ENCODE results near the gene LMX1A.

Gene LMX1A

GRCh38 chr1:165381745-165382505 lies 25.4 kb upstream of the LMX1A start:
- H3K27ac Mint-ChIP-seq = no peak overlapping the region
- H3K36me3 Mint-ChIP-seq (ENCODE audit: insufficient read depth) = no peaks in the 10 kb centered on the region
- H3K27me3 Mint-ChIP-seq = peaks cover 53 to 55% of the 10 kb centered on the region in 2 donors
- DNase-seq = no peak
- H3K4me1 Mint-ChIP-seq (ENCODE audit: low read depth in 2 of 2) = peaks cover 1 to 3% of the 10 kb centered on the region in 2 donors
- no peaks in the 10 kb centered on the region for H3K9me3 Mint-ChIP-seq
- no peak for ATAC-seq (replicated peaks)
- H3K4me3 Mint-ChIP-seq = no peak overlapping the region

GRCh38 chr1:165376811-165377311 lies 20.3 kb upstream of the LMX1A start:
- peaks cover 6 to 13% of the 10 kb centered on the region in 2 donors for H3K4me1 Mint-ChIP-seq (ENCODE audit: low read depth in 2 of 2)

GRCh38 chr1:165376041-165376810 lies 19.7 kb upstream of the LMX1A start:
- Mint-ChIP-seq H3K36me3 (ENCODE audit: insufficient read depth) (no peaks in the 10 kb centered on the region), H3K27ac (no peak overlapping the region), H3K27me3 (peaks cover 68 to 72% of the 10 kb centered on the region in 2 donors), H3K4me1 (ENCODE audit: low read depth in 2 of 2) (peaks cover 6 to 13% of the 10 kb centered on the region in 2 donors), H3K9me3 (no peaks in the 10 kb centered on the region), H3K4me3 (peak overlapping the region; percentile 60 to 69)
- ATAC-seq (replicated peaks) (peak; percentile 80), DNase-seq (peak in 2 of 3 experiments; percentile 10 to 11)

More at GRCh38 chr1:165376811-165377311, 20.3 kb upstream of the LMX1A start:
- Mint-ChIP-seq H3K9me3 (no peaks in the 10 kb centered on the region), H3K27ac (no peak overlapping the region), H3K36me3 (ENCODE audit: insufficient read depth) (no peaks in the 10 kb centered on the region), H3K27me3 (peaks cover 66% of the 10 kb centered on the region in 2 donors), H3K4me3 (peak overlapping the region; percentile 60 to 69)
- no peak for DNase-seq
- ATAC-seq (replicated peaks) = peak; percentile 31

GRCh38 chr1:165375623-165376022 lies 19.1 kb upstream of the LMX1A start:
- H3K27me3 Mint-ChIP-seq = peaks cover 72 to 78% of the 10 kb centered on the region in 2 donors
- H3K4me3 Mint-ChIP-seq = peak overlapping the region in 1 of 2 donors; percentile 69
- H3K27ac Mint-ChIP-seq = no peak overlapping the region
- no peaks in the 10 kb centered on the region for H3K9me3 Mint-ChIP-seq
- ATAC-seq (replicated peaks) = no peak
- no peaks in the 10 kb centered on the region for H3K36me3 Mint-ChIP-seq (ENCODE audit: insufficient read depth)
- H3K4me1 Mint-ChIP-seq (ENCODE audit: low read depth in 2 of 2) = peaks cover 6 to 13% of the 10 kb centered on the region in 2 donors
- no peak for DNase-seq

- no peaks in the 10 kb centered on the region for H3K36me3 Mint-ChIP-seq (ENCODE audit: insufficient read depth)
- no peaks in the 10 kb centered on the region for H3K9me3 Mint-ChIP-seq
- no peak overlapping the region for H3K4me3 Mint-ChIP-seq
- peaks cover 5 to 12% of the 10 kb centered on the region in 2 donors for H3K4me1 Mint-ChIP-seq (ENCODE audit: low read depth in 2 of 2)
- peaks cover 88% of the 10 kb centered on the region in 2 donors for H3K27me3 Mint-ChIP-seq
- DNase-seq = no peak
- no peak overlapping the region for H3K27ac Mint-ChIP-seq
- ATAC-seq (replicated peaks) = no peak
Measured at GRCh38 chr1:165371588-165372225, 15.2 kb upstream of the LMX1A start.

GRCh38 chr1:165369255-165369848 lies 12.8 kb upstream of the LMX1A start:
- peaks cover 82% of the 10 kb centered on the region in 2 donors for H3K27me3 Mint-ChIP-seq
- ATAC-seq (replicated peaks) = peak; percentile 64
- H3K4me1 Mint-ChIP-seq (ENCODE audit: low read depth in 2 of 2) = peaks cover 2 to 5% of the 10 kb centered on the region in 2 donors
- peak; percentile 43 to 47 (median 44) for DNase-seq
- no peaks in the 10 kb centered on the region for H3K9me3 Mint-ChIP-seq
- H3K27ac Mint-ChIP-seq = no peak overlapping the region
- H3K36me3 Mint-ChIP-seq (ENCODE audit: insufficient read depth) = no peaks in the 10 kb centered on the region
- no peak overlapping the region for H3K4me3 Mint-ChIP-seq

GRCh38 chr1:165367375-165367993 lies 11.0 kb upstream of the LMX1A start:
- DNase-seq (peak; percentile 72 to 77 (median 73)), ATAC-seq (replicated peaks) (peak; percentile 72)
- no peak overlapping the region for H3K4me3 Mint-ChIP-seq
- no peaks in the 10 kb centered on the region for H3K36me3 Mint-ChIP-seq (ENCODE audit: insufficient read depth)
- H3K27me3 Mint-ChIP-seq = peaks cover 66 to 68% of the 10 kb centered on the region in 2 donors
- H3K9me3 Mint-ChIP-seq = no peaks in the 10 kb centered on the region
- H3K27ac Mint-ChIP-seq = no peak overlapping the region
- peaks cover 2 to 5% of the 10 kb centered on the region in 2 donors for H3K4me1 Mint-ChIP-seq (ENCODE audit: low read depth in 2 of 2)

- DNase-seq (no peak), ATAC-seq (replicated peaks) (no peak)
- Mint-ChIP-seq H3K27ac (no peak overlapping the region), H3K9me3 (no peaks in the 10 kb centered on the region), H3K27me3 (peaks cover 64 to 66% of the 10 kb centered on the region in 2 donors), H3K4me3 (no peak overlapping the region), H3K36me3 (ENCODE audit: insufficient read depth) (no peaks in the 10 kb centered on the region), H3K4me1 (ENCODE audit: low read depth in 2 of 2) (peaks cover 2 to 5% of the 10 kb centered on the region in 2 donors)
Measured at GRCh38 chr1:165365341-165365740, 8.8 kb upstream of the LMX1A start.

- ATAC-seq (replicated peaks) (no peak), DNase-seq (no peak)
- Mint-ChIP-seq H3K9me3 (no peaks in the 10 kb centered on the region), H3K4me1 (ENCODE audit: low read depth in 2 of 2) (peaks cover 2 to 5% of the 10 kb centered on the region in 2 donors), H3K4me3 (no peak overlapping the region), H3K27ac (no peak overlapping the region), H3K27me3 (peaks cover 66 to 69% of the 10 kb centered on the region in 2 donors), H3K36me3 (ENCODE audit: insufficient read depth) (no peaks in the 10 kb centered on the region)
Measured at GRCh38 chr1:165364568-165365133, 8.1 kb upstream of the LMX1A start.

- no peaks in the 10 kb centered on the region for H3K9me3 Mint-ChIP-seq
- H3K36me3 Mint-ChIP-seq (ENCODE audit: insufficient read depth) = no peaks in the 10 kb centered on the region
- H3K4me3 Mint-ChIP-seq = no peak overlapping the region
- no peak overlapping the region for H3K27ac Mint-ChIP-seq
- H3K27me3 Mint-ChIP-seq = peaks cover 78 to 96% of the 10 kb centered on the region in 2 donors
- peaks cover 9 to 17% of the 10 kb centered on the region in 2 donors for H3K4me1 Mint-ChIP-seq (ENCODE audit: low read depth in 2 of 2)
- ATAC-seq (replicated peaks) (no peak), DNase-seq (no peak)
Measured at GRCh38 chr1:165356876-165357275, 361 bp upstream of the LMX1A start.

- H3K27me3 Mint-ChIP-seq = peaks cover 78 to 94% of the 10 kb centered on the region in 2 donors
- H3K27ac Mint-ChIP-seq = no peak overlapping the region
- H3K36me3 Mint-ChIP-seq (ENCODE audit: insufficient read depth) = no peaks in the 10 kb centered on the region
- ATAC-seq (replicated peaks) (no peak), DNase-seq (no peak)
- no peaks in the 10 kb centered on the region for H3K9me3 Mint-ChIP-seq
- peak overlapping the region in 1 of 2 donors; percentile 17 for H3K4me3 Mint-ChIP-seq
- peaks cover 9 to 17% of the 10 kb centered on the region in 2 donors for H3K4me1 Mint-ChIP-seq (ENCODE audit: low read depth in 2 of 2)
Measured at GRCh38 chr1:165355139-165355976, 1.2 kb downstream of the LMX1A start.

GRCh38 chr1:165354739-165355138 lies 1.8 kb downstream of the LMX1A start:
- Mint-ChIP-seq H3K9me3 (no peaks in the 10 kb centered on the region), H3K36me3 (ENCODE audit: insufficient read depth) (no peaks in the 10 kb centered on the region), H3K4me3 (peak overlapping the region in 1 of 2 donors; percentile 17), H3K27ac (no peak overlapping the region), H3K27me3 (peaks cover 78 to 88% of the 10 kb centered on the region in 2 donors), H3K4me1 (ENCODE audit: low read depth in 2 of 2) (peaks cover 9 to 17% of the 10 kb centered on the region in 2 donors)
- no peak for ATAC-seq (replicated peaks)
- no peak for DNase-seq

Data from effector memory CD8-positive, alpha-beta T cell (primary cell).